Measurements from ENCODE around the gene HS6ST1.

The HS6ST1 gene

DNA sequence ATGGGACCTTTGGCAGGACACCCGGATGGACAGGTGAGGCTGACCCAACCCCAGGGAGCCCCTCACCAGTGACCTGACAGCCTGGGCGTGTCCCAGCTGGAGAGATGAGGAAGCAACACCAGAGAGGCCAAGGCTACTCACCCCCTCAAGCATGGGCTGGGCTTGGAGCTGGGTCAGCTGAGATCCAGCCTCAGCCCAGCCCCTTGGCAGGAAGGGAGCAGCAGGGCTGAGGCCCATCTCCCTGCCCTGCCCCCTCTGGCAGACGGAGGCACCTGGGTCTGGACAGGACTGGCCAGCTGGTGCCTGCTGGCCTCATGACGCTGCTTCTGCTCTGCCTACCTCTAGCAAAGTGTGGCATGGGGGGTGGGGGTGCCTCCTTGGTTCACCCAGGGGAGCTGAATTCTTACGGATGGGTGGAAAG lies 37.8 kb downstream of the HS6ST1 start:
- TF ChIP-seq, protein P1, sequence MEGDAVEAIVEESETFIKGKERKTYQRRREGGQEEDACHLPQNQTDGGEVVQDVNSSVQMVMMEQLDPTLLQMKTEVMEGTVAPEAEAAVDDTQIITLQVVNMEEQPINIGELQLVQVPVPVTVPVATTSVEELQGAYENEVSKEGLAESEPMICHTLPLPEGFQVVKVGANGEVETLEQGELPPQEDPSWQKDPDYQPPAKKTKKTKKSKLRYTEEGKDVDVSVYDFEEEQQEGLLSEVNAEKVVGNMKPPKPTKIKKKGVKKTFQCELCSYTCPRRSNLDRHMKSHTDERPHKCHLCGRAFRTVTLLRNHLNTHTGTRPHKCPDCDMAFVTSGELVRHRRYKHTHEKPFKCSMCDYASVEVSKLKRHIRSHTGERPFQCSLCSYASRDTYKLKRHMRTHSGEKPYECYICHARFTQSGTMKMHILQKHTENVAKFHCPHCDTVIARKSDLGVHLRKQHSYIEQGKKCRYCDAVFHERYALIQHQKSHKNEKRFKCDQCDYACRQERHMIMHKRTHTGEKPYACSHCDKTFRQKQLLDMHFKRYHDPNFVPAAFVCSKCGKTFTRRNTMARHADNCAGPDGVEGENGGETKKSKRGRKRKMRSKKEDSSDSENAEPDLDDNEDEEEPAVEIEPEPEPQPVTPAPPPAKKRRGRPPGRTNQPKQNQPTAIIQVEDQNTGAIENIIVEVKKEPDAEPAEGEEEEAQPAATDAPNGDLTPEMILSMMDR (IDR thresholded peaks at IDR 0.05; ENCODE audit: low read length, missing control alignments), result no peak
- no peak for DNase-seq (ENCODE audit: low read depth)
- no peak overlapping the region for H3K4me3 ChIP-seq (replicated peaks; ENCODE audit: low read depth, low read length)

DNA sequence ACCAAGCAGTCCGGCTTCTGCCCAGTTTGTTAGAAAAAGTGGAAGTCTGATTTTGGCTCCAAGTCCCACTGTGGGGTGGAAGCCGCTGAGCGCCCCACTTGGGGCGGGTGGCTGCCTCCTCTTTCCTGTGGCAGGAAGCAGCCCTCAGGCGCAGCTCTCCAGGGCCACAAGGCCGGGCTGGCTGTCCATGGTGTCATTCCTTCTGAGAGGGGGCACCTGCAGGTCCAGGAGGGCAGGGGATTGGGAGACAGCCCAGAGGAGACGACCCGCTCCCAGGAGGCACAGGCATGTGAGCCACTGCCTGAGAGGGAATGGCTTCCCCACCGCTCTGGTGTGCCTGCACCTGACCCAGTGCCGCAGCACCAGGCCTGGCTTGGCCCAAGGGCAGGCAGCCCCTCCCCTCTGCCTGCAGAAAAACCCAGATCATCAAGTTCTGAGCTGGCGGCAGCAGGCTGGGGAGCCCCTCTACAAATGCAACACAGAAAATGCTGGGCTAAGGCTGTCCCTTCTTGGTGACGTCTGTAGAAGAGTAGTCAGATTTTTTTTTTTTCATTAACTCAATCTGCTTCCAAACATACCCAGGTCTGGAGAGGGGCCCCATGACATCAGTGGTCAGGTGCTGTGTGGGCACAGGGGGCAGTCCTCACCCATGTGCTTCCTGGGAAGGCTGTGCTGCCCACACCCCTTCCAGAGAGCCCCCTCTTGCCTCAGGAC lies 38.4 kb downstream of the HS6ST1 start:
- no peak for DNase-seq (ENCODE audit: low read depth)
- H3K4me3 ChIP-seq (replicated peaks; ENCODE audit: low read depth, low read length), result no peak overlapping the region
- TF ChIP-seq, protein P1 (IDR thresholded peaks at IDR 0.05; ENCODE audit: low read length, missing control alignments), result no peak

DNA sequence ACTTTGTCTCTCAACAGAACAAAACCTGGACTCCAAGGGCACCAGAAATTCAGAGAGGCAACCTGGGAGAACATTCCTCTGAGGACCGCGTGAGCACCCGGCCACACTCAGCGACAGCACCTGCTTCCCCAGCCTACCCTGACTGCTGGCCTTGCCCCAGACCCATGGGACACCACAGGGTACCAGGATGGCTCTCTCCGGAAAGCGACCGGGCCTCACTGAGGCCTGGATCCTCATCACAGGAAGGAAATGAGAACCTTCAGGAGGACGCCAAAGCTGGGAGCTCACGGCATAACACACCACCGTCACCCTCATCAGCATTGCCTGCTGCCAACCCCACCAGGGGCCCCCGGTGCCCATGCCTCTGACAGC lies 38.9 kb downstream of the HS6ST1 start:
- H3K4me3 ChIP-seq (replicated peaks; ENCODE audit: low read depth, low read length), result no peak overlapping the region
- DNase-seq (ENCODE audit: low read depth), result no peak
- TF ChIP-seq, protein P1 (IDR thresholded peaks at IDR 0.05; ENCODE audit: low read length, missing control alignments), result no peak

DNA sequence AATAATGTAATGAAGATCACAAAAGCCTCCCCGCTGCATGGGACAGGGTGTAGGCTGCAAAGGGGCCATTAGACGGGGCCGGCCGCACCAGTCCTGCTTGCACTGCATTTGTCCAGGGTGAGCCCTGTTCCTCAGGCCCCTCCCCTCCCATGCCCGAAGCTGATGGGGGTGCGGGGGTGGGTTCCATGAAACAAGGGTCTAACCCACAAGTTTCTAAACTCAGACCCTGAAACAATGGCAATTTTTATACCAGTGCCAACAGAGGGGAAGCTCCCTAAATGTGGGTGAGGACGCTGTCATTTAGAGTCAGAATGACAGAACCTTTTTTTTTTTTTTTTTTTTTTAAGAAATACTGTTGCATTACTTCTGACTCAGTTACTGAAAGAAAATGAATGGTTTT lies 39.7 kb downstream of the HS6ST1 start:
- DNase-seq (ENCODE audit: low read depth), result no peak

DNA sequence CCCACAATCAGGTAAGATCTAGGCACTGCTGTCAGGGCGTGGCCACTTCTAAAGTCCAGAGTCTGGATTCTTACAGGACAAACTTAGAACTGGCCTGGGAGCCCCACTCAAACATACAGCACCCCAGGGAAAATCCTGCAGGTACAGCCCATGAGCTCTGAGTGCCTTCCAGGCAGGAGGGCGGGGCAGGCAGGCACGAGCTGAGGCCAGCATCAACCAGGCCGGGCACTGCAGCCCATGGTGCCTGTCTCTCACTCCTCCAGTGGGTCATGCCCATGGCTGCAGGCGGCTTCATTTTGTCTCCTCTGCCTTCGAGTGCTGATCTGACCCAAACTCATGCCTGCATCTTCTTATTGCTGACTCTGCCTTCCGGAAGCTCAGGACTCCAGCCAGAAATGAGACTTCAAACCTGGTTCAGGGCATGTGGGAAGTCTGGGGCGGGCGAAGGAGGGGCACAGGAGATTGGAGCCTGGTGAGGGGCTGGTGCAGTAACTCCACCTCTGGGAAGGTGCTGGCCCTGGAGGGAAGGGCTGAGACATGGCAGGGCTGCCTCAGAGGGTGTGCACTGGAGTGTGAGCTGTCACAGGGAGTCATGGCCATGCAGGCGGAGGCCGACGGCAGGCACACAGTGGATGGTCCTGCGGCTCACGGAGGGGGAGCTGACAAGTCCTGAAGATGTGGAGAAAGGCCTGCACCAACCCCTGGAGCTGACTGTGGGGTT lies 40.5 kb downstream of the HS6ST1 start:
- DNase-seq (ENCODE audit: low read depth), result no peak
- TF ChIP-seq, protein P1 (IDR thresholded peaks at IDR 0.05; ENCODE audit: low read length, missing control alignments), result no peak
- H3K4me3 ChIP-seq (replicated peaks; ENCODE audit: low read depth, low read length), result no peak overlapping the region

More for the DNA sequence above, 39.7 kb downstream of the HS6ST1 start:
- H3K4me3 ChIP-seq (replicated peaks; ENCODE audit: low read depth, low read length), result no peak overlapping the region
- TF ChIP-seq, protein P1 (IDR thresholded peaks at IDR 0.05; ENCODE audit: low read length, missing control alignments), result no peak

DNA sequence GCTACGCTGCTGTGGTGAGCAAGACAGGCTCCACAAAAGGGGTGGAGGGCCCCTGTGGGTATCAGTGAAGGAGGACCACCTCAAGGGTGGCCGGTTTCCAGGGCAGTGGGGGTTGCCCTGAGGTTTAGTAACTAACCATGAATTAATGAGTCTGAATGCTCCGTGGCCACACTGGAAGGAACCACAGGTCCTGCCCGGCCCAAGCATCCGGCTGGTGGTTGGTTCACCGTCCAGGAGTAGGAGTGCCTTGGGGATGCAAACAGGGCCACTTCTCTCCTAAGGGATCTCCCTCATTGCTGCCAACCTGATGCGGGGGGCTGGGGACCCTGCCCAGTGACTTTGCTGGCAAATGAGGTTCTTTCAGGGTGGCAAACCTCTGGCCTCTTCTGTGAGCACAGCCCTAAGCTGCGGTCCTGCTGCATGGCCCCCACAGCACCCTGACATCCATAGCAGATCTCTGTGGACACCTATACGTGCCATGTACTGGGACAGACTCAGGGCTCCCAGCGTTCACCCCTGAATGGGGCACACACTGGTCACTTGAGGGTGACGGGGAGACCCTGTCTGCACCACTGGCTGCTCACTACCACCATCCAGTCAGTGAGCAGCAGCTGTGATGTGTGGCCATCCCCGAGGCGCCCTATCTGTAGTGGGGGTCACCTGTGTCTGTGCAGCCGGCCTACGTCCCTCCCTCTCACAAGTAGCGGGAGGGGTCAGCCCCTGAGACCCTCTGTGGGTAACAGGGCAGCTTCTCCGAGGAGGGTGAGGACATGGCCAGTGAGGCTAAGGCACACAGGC lies 41.6 kb downstream of the HS6ST1 start:
- TF ChIP-seq, protein P1 (IDR thresholded peaks at IDR 0.05; ENCODE audit: low read length, missing control alignments), result no peak
- DNase-seq (ENCODE audit: low read depth), result no peak
- H3K4me3 ChIP-seq (replicated peaks; ENCODE audit: low read depth, low read length), result no peak overlapping the region

Measured in fibroblast of pulmonary artery (primary cell).